HepG2 (cell line): ENCODE data around the gene QSOX2. TPM values are rescaled to one million over a fixed set of nuclear protein-coding genes. Genes with fewer than 3 reads are reported as not detected.

Source experiments
- CCAR2 ChIP-seq: fragments of 200-400 bp; formaldehyde crosslinking; optimal IDR thresholded peaks from 2 replicates; pipeline ENCODE3; 2018; ENCODE audit warnings: low read depth, mild to moderate bottlenecking, low read length, moderate library complexity
- CREM ChIP-seq, 2 experiments: sonication (generic) in 1 of 2; formaldehyde crosslinking in 1 of 2; IDR thresholded peaks; 2 replicates each; pipeline versions ENCODE4 v1.4.0 to v1.6.1; 2016 to 2020; ENCODE audit warnings: antibody characterized with exemption in 1 of 2, mild to moderate bottlenecking in 1 of 2, missing genetic modification reagents in 1 of 2
- HNF1B ChIP-seq: sonication (generic); formaldehyde crosslinking; IDR thresholded peaks from 2 replicates; pipeline ENCODE4 v1.5.1; 2020; ENCODE audit warnings: mild to moderate bottlenecking, moderate library complexity, missing genetic modification reagents
- HNRNPL ChIP-seq: fragments of 200-400 bp; formaldehyde crosslinking; IDR thresholded peaks from 2 replicates; pipeline ENCODE4 v1.6.1; 2017; ENCODE audit warnings: mild to moderate bottlenecking, low read depth, low read length
- HNRNPLL ChIP-seq: fragments of 200-400 bp; formaldehyde crosslinking; IDR thresholded peaks from 2 replicates; pipeline ENCODE4 v1.6.1; 2017; ENCODE audit warnings: mild to moderate bottlenecking, low read depth, low read length; ENCODE audit not compliant: poor library complexity, severe bottlenecking
- IRF9 ChIP-seq: sonication (generic); formaldehyde crosslinking; IDR thresholded peaks from 2 replicates; pipeline ENCODE4 v1.8.0; 2022; ENCODE audit warnings: missing genetic modification reagents, mild to moderate bottlenecking, borderline replicate concordance
- MAX ChIP-seq: IDR thresholded peaks from 2 replicates; pipeline ENCODE4 v1.6.1; 2012; ENCODE audit warnings: inconsistent platforms
- PCBP1 ChIP-seq: fragments of 200-400 bp; formaldehyde crosslinking; IDR thresholded peaks from 2 replicates; pipeline ENCODE4 v1.6.1; 2017; ENCODE audit warnings: mild to moderate bottlenecking, low read depth, low read length, borderline replicate concordance
- PHF5A ChIP-seq: IDR thresholded peaks from one replicate; pipeline ENCODE4 v1.6.1; 2018; ENCODE audit warnings: low read depth, missing genetic modification reagents; ENCODE audit not compliant: unreplicated experiment
- SMC3 ChIP-seq: IDR thresholded peaks from 2 replicates; pipeline ENCODE4 v1.6.1; 2011; ENCODE audit warnings: low read length, improper control_type of control experiment
- XRCC5 ChIP-seq: fragments of 200-400 bp; formaldehyde crosslinking; optimal IDR thresholded peaks from 2 replicates; pipeline ENCODE3; 2017; ENCODE audit warnings: mild to moderate bottlenecking, low read length
- ZFX ChIP-seq: sonication (generic); formaldehyde crosslinking; IDR thresholded peaks from 2 replicates; pipeline ENCODE4 v1.4.0; 2020; ENCODE audit warnings: mild to moderate bottlenecking, low read depth, missing genetic modification reagents, moderate library complexity
- ZFY ChIP-seq: sonication (generic); formaldehyde crosslinking; IDR thresholded peaks from 2 replicates; pipeline ENCODE4 v1.4.0; 2020; ENCODE audit warnings: missing genetic modification reagents
- ZNF10 ChIP-seq: sonication (generic); formaldehyde crosslinking; IDR thresholded peaks from 2 replicates; pipeline ENCODE4 v1.4.0; 2020; ENCODE audit warnings: mild to moderate bottlenecking, low read depth, missing genetic modification reagents, borderline replicate concordance
- ZNF350 ChIP-seq: sonication (generic); formaldehyde crosslinking; IDR thresholded peaks from 2 replicates; pipeline ENCODE4 v1.4.0; 2020; ENCODE audit warnings: mild to moderate bottlenecking, low read depth, missing genetic modification reagents, borderline replicate concordance
- ZNF572 ChIP-seq: sonication (generic); formaldehyde crosslinking; IDR thresholded peaks from 2 replicates; pipeline ENCODE4 v1.5.1; 2020; ENCODE audit warnings: mild to moderate bottlenecking, missing genetic modification reagents
- ZNF687 ChIP-seq: sonication (generic); formaldehyde crosslinking; IDR thresholded peaks from 2 replicates; pipeline ENCODE4 v1.5.1; 2020; ENCODE audit warnings: mild to moderate bottlenecking, missing genetic modification reagents, moderate library complexity
- ZNF713 ChIP-seq: sonication (generic); formaldehyde crosslinking; IDR thresholded peaks from 2 replicates; pipeline ENCODE4 v1.4.0; 2020; ENCODE audit warnings: mild to moderate bottlenecking, missing genetic modification reagents
- ZNF790 ChIP-seq: sonication (generic); formaldehyde crosslinking; IDR thresholded peaks from 2 replicates; pipeline ENCODE4 v1.8.0; 2022; ENCODE audit warnings: missing genetic modification reagents, mild to moderate bottlenecking, borderline replicate concordance
- polyA plus RNA-seq, 8 experiments: library from polyadenylated mRNA; depleted of rRNA in 3 of 8; stranded (reverse) in 7 of 8; unstranded in 1 of 8; fragments of >200 nt; fragmentation: Illumina TruSeq in 4 of 8; extraction: Trizol in 4 of 8; gene quantifications; 2 replicates each; pipeline versions ENCODE4 v1.2.1 to v1.2.3, GENCODE V29; 2011 to 2016; ENCODE audit warnings: low read depth in 4 of 8, missing spikeins in 1 of 8, mixed read lengths in 1 of 8; ENCODE audit not compliant: insufficient read depth in 1 of 8
- total RNA-seq, 5 experiments: library from RNA; depleted of rRNA; stranded (reverse); fragments of >200 nt; fragmentation: Illumina TruSeq; extraction: Trizol; gene quantifications; 2 replicates each; pipeline ENCODE4 v1.2.3, GENCODE V29; 2016; ENCODE audit warnings: low read depth in 1 of 5

Gene QSOX2
- total and polyA plus RNA-seq, 2 of the 13 experiments (the other 11 are each of a cell fraction or from before 2014, with no cell fraction given) = 27.1 to 42.1 TPM

GRCh38 chr9:136283291-136284235, 38.0 kb upstream of the QSOX2 start (continued):
- TF ChIP-seq IRF9 (CRISPR knock-in tag) (0 out of 2 replicates have a peak, but pooled peaks have one; percentile 20), PCBP1 (peak; percentile 92; the same call in 1 of the 2 replicates), HNRNPLL (peak; percentile 17), HNF1B (CRISPR knock-in tag) (0 out of 2 replicates have a peak, but pooled peaks have one; percentile 25), ZNF790 (CRISPR knock-in tag) (no peak), ZNF713 (no peak), MAX (peak; percentile 29; the same call in 1 of the 2 replicates), ZNF350 (CRISPR knock-in tag) (0 out of 2 replicates have a peak, but pooled peaks have one; percentile 22), PHF5A (CRISPR knock-in tag) (no peak), ZFX (peak; percentile 48; the same call in 1 of the 2 replicates), XRCC5 (peak; percentile 71), SMC3 (peak; percentile 44; the same call in 1 of the 2 replicates), ZFY (CRISPR knock-in tag) (0 out of 2 replicates have a peak, but pooled peaks have one; percentile 24), ZNF687 (peak; percentile 20; the same call in 1 of the 2 replicates), HNRNPL (peak; percentile 85), ZNF572 (CRISPR knock-in tag) (0 out of 2 replicates have a peak, but pooled peaks have one; percentile 49), ZNF10 (CRISPR knock-in tag) (no peak), CCAR2 (no peak), CREM (IDR thresholded peaks at IDR 0.05) (no peak), CREM (CRISPR knock-in tag; IDR thresholded peaks at IDR 0.05) (no peak)
